HCT116 (cell line): ENCODE measurements around the gene PRELP. TPM values are rescaled to one million over a fixed set of nuclear protein-coding genes. Genes with fewer than 3 reads are reported as not detected.

Source experiments
- ATAC-seq: fragments of 200-7000 bp; cut with Tn5 transposase; 2 replicates; pipeline ENCODE4 v1.9.1; 2020; ENCODE audit warnings: mild to moderate bottlenecking, moderate library complexity
- BruUV-seq: library from RNA; stranded (reverse); fragments of 400-500 nt; replicated peaks from 2 replicates; lab custom pipeline; 2021; lab: Mats Ljungman, UMichigan
- CTCF ChIA-PET: fragments of 300-600 bp; sonication (Branson Sonifier 250); formaldehyde crosslinking; loops from one replicate; lab custom pipeline; 2021; ENCODE audit warnings: antibody characterized with exemption; lab: Charles Lee
- POLR2A ChIA-PET: fragments of 300-600, 350-600 bp; sonication (Branson Sonifier 250); formaldehyde crosslinking; loops from one replicate; lab custom pipeline; 2021; ENCODE audit warnings: antibody characterized with exemption; lab: Charles Lee
- RAD21 ChIA-PET, 2 experiments: fragments of 300-600 bp; sonication (Branson Sonifier 250); formaldehyde crosslinking; loops; one replicate each; lab custom pipeline; 2023; ENCODE audit warnings: low total read pairs in 2 of 2; ENCODE audit not compliant: uncharacterized antibody in 2 of 2, unreplicated experiment in 2 of 2, low non-redundant PET in 1 of 2; lab: Charles Lee
- DNase-seq: peaks from one replicate; pipeline ENCODE4 v3.0.0-alpha.2; 2010; ENCODE audit warnings: low read depth, low spot score
- H2AFZ ChIP-seq: fragments of 200-600 bp; shearing (Covaris generic), sonication (generic); 2 replicates; pipeline ENCODE4 v1.6.1; 2017; ENCODE audit warnings: low read depth, mixed run types, mixed read lengths, antibody characterized with exemption, low read length; ENCODE audit not compliant: poor library complexity, severe bottlenecking
- H3K27ac ChIP-seq: 2 replicates; pipeline ENCODE4 v1.5.1; 2012; ENCODE audit warnings: low read depth, low read length
- H3K27me3 ChIP-seq: fragments of 200-600 bp; sonication (generic); 2 replicates; pipeline ENCODE4 v1.6.1; 2016; ENCODE audit warnings: mixed run types, low read length, mixed read lengths; ENCODE audit not compliant: insufficient read depth
- H3K36me3 ChIP-seq, 2 experiments: fragments of 200-500 bp in 1 of 2; fragments of 200-600 bp in 1 of 2; sonication (Bioruptor generic) in 1 of 2; sonication (generic) in 1 of 2; 2 replicates each; pipeline versions ENCODE4 v1.5.1 to v1.6.1; 2014 to 2016; ENCODE audit warnings: low read length in 2 of 2, inconsistent platforms in 1 of 2, mixed read lengths in 1 of 2, mixed run types in 1 of 2; ENCODE audit not compliant: insufficient read depth in 2 of 2, control insufficient read depth in 1 of 2
- H3K4me1 ChIP-seq, 2 experiments: fragments of 200-600 bp in 1 of 2; sonication (generic) in 1 of 2; 2 replicates each; pipeline versions ENCODE4 v1.5.1 to v1.6.1; 2012 to 2017; ENCODE audit warnings: low read length in 2 of 2, inconsistent platforms in 1 of 2, mild to moderate bottlenecking in 1 of 2, mixed read lengths in 1 of 2, mixed run types in 1 of 2, moderate library complexity in 1 of 2; ENCODE audit not compliant: insufficient read depth in 2 of 2, control insufficient read depth in 1 of 2
- H3K4me2 ChIP-seq: fragments of 200-600 bp; sonication (generic); 2 replicates; pipeline ENCODE4 v1.6.1; 2017; ENCODE audit warnings: mixed run types, low read length, mixed read lengths
- H3K4me3 ChIP-seq, 2 experiments: fragments of 200-600 bp in 1 of 2; sonication (generic) in 1 of 2; replicated peaks in 1 of 2; 2 replicates each; pipeline ENCODE4 v1.5.1; 2011 to 2016; ENCODE audit warnings: low read length in 2 of 2, control low read depth in 1 of 2, low read depth in 1 of 2, mild to moderate bottlenecking in 1 of 2, mixed read lengths in 1 of 2, mixed run types in 1 of 2
- H3K79me2 ChIP-seq: fragments of 200-600 bp; sonication (generic); 2 replicates; pipeline ENCODE4 v1.6.1; 2017; ENCODE audit warnings: mild to moderate bottlenecking, mixed run types, low read length, moderate library complexity, mixed read lengths; ENCODE audit not compliant: insufficient read depth
- H3K9ac ChIP-seq: fragments of 200-600 bp; sonication (generic); 2 replicates; pipeline ENCODE4 v1.6.1; 2016; ENCODE audit warnings: low read length, mixed read lengths
- H3K9me2 ChIP-seq: fragments of 200-600 bp; sonication (generic), shearing (Covaris generic); 2 replicates; pipeline ENCODE4 v1.6.1; 2017; ENCODE audit warnings: mixed run types, mild to moderate bottlenecking, moderate library complexity; ENCODE audit not compliant: insufficient read depth
- H3K9me3 ChIP-seq, 2 experiments: fragments of 200-500 bp in 1 of 2; fragments of 200-600 bp in 1 of 2; sonication (Bioruptor generic) in 1 of 2; sonication (generic) in 1 of 2; 2 replicates each; pipeline ENCODE4 v1.6.1; 2014 to 2017; ENCODE audit warnings: low read length in 2 of 2, mixed read lengths in 2 of 2, inconsistent platforms in 1 of 2, low read depth in 1 of 2, mild to moderate bottlenecking in 1 of 2, mixed run types in 1 of 2, moderate library complexity in 1 of 2; ENCODE audit not compliant: control insufficient read depth in 1 of 2, insufficient read depth in 1 of 2
- H4K20me1 ChIP-seq: fragments of 200-600 bp; sonication (generic), shearing (Covaris generic); 2 replicates; pipeline ENCODE4 v1.6.1; 2017; ENCODE audit warnings: mixed run types, mild to moderate bottlenecking, moderate library complexity; ENCODE audit not compliant: insufficient read depth
- EGR1 ChIP-seq: IDR thresholded peaks from 2 replicates; pipeline ENCODE4 v1.6.1; 2012; ENCODE audit warnings: low read depth
- EZH2phosphoT487 ChIP-seq: fragments of 200-600 bp; IDR thresholded peaks from 2 replicates; pipeline ENCODE4 v1.6.1; 2018; ENCODE audit warnings: antibody characterized with exemption, borderline replicate concordance
- SP1 ChIP-seq: IDR thresholded peaks from 2 replicates; pipeline ENCODE4 v1.6.1; 2012; ENCODE audit warnings: low read depth
- SRF ChIP-seq: IDR thresholded peaks from 2 replicates; pipeline ENCODE4 v1.6.1; 2012; ENCODE audit warnings: low read depth
- TCF7L2 ChIP-seq: IDR thresholded peaks from 2 replicates; pipeline ENCODE4 v1.7.0; 2011; ENCODE audit warnings: borderline replicate concordance, inconsistent platforms; ENCODE audit not compliant: insufficient read depth, insufficient read length; ENCODE audit errors: extremely low read depth
- YY1 ChIP-seq: IDR thresholded peaks from 2 replicates; pipeline ENCODE4 v1.6.1; 2011; ENCODE audit warnings: low read length, low read depth, moderate library complexity, mild to moderate bottlenecking; ENCODE audit not compliant: insufficient replicate concordance; ENCODE audit errors: extremely low read depth
- ZNF274 ChIP-seq: fragments of 200-500 bp; sonication (Bioruptor generic); IDR thresholded peaks from 2 replicates; pipeline ENCODE4 v1.6.1; 2014; ENCODE audit warnings: mild to moderate bottlenecking, low read depth, low read length, inconsistent platforms
- intact Hi-C: fragments of 100-400 bp; cut with micrococcal nuclease; formaldehyde crosslinking; loops from 2 replicates; pipeline ENCODE4 v1.10.0; 2022
- total RNA-seq: library from RNA; stranded (reverse); gene quantifications from one replicate; pipeline ENCODE4 v1.2.1, GENCODE V29; 2021; ENCODE audit not compliant: unreplicated experiment
- TF ChIP-seq, protein P1 (sequence below): IDR thresholded peaks from 2 replicates; pipeline ENCODE4 v1.6.1; 2012; ENCODE audit warnings: low read depth
- TF ChIP-seq, protein P2 (sequence below): IDR thresholded peaks from 2 replicates; pipeline ENCODE4 v1.6.1; 2011; ENCODE audit warnings: mild to moderate bottlenecking, low read length, moderate library complexity; ENCODE audit not compliant: insufficient replicate concordance; ENCODE audit errors: extremely low read depth
- TF ChIP-seq, protein P3 (sequence below), 3 experiments: fragments of 200-600 bp in 1 of 3; sonication (generic) in 1 of 3; IDR thresholded peaks in 2 of 3; conservative IDR thresholded peaks in 1 of 3; 2 replicates each; pipeline ENCODE4 v1.5.1; 2012 to 2017; ENCODE audit warnings: low read depth in 2 of 3, low read length in 2 of 3, antibody characterized with exemption in 1 of 3, borderline replicate concordance in 1 of 3, control low read depth in 1 of 3, mild to moderate bottlenecking in 1 of 3, mixed read lengths in 1 of 3, mixed run types in 1 of 3, moderate library complexity in 1 of 3; ENCODE audit not compliant: insufficient read depth in 1 of 3
- TF ChIP-seq, protein P4 (sequence below): IDR thresholded peaks from 2 replicates; pipeline ENCODE4 v1.6.1; 2012

Gene PRELP
- total RNA-seq, 1 experiment from 2014 or later, result 0.10 TPM

DNA sequence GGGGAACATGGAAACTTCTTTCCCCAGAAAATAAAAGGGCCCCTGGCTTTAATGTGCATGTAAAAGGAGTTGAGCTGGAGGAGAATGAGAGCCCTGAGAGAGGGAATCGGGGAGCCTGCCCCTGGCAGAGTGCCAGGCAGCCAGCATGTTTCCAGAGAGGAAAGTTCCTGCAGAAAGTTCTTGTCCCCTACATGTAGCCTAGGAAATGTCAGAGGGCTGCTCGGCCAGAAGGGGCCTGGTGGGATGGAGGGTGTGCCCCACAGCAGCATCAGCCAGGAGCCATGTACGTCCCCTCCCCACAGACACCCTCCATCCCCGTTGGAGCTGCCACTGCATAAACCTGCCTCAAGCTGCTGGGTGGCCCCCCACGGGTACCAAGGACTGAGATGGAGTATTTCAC lies 5.4 kb upstream of the PRELP start:
- DNase-seq, result no peak
- ChIA-PET RAD21 (interaction anchor here in 1 of 2 experiments (0.7 kb wide), 1 partner anchor 425 kb away, joined by 3 read pairs; no protein-coding TSS in a partner anchor), POLR2A (no interaction called here)
- Histone ChIP-seq H3K4me1 (no peaks in the 10 kb centered on the region), H2AFZ (no peak overlapping the region), H3K79me2 (no peaks in the 10 kb centered on the region), H3K9me2 (no peaks in the 10 kb centered on the region), H3K9ac (no peak overlapping the region), H3K36me3 (no peaks in the 10 kb centered on the region), H4K20me1 (no peaks in the 10 kb centered on the region), H3K4me2 (no peak overlapping the region), H3K27ac (no peak overlapping the region), H3K9me3 (no peaks in the 10 kb centered on the region), H3K4me3 (no peak overlapping the region)
- no TSS peak for BruUV-seq
- intact Hi-C loops, result no loop called here
- TF ChIP-seq SP1 (no peak), EZH2phosphoT487 (no peak), TCF7L2 (no peak), YY1 (no peak), EGR1 (no peak), ZNF274 (no peak), SRF (no peak)
- TF ChIP-seq, protein P1, sequence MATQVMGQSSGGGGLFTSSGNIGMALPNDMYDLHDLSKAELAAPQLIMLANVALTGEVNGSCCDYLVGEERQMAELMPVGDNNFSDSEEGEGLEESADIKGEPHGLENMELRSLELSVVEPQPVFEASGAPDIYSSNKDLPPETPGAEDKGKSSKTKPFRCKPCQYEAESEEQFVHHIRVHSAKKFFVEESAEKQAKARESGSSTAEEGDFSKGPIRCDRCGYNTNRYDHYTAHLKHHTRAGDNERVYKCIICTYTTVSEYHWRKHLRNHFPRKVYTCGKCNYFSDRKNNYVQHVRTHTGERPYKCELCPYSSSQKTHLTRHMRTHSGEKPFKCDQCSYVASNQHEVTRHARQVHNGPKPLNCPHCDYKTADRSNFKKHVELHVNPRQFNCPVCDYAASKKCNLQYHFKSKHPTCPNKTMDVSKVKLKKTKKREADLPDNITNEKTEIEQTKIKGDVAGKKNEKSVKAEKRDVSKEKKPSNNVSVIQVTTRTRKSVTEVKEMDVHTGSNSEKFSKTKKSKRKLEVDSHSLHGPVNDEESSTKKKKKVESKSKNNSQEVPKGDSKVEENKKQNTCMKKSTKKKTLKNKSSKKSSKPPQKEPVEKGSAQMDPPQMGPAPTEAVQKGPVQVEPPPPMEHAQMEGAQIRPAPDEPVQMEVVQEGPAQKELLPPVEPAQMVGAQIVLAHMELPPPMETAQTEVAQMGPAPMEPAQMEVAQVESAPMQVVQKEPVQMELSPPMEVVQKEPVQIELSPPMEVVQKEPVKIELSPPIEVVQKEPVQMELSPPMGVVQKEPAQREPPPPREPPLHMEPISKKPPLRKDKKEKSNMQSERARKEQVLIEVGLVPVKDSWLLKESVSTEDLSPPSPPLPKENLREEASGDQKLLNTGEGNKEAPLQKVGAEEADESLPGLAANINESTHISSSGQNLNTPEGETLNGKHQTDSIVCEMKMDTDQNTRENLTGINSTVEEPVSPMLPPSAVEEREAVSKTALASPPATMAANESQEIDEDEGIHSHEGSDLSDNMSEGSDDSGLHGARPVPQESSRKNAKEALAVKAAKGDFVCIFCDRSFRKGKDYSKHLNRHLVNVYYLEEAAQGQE, result no peak
- TF ChIP-seq, protein P2, sequence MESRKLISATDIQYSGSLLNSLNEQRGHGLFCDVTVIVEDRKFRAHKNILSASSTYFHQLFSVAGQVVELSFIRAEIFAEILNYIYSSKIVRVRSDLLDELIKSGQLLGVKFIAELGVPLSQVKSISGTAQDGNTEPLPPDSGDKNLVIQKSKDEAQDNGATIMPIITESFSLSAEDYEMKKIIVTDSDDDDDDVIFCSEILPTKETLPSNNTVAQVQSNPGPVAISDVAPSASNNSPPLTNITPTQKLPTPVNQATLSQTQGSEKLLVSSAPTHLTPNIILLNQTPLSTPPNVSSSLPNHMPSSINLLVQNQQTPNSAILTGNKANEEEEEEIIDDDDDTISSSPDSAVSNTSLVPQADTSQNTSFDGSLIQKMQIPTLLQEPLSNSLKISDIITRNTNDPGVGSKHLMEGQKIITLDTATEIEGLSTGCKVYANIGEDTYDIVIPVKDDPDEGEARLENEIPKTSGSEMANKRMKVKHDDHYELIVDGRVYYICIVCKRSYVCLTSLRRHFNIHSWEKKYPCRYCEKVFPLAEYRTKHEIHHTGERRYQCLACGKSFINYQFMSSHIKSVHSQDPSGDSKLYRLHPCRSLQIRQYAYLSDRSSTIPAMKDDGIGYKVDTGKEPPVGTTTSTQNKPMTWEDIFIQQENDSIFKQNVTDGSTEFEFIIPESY, result no peak
- TF ChIP-seq, protein P3, sequence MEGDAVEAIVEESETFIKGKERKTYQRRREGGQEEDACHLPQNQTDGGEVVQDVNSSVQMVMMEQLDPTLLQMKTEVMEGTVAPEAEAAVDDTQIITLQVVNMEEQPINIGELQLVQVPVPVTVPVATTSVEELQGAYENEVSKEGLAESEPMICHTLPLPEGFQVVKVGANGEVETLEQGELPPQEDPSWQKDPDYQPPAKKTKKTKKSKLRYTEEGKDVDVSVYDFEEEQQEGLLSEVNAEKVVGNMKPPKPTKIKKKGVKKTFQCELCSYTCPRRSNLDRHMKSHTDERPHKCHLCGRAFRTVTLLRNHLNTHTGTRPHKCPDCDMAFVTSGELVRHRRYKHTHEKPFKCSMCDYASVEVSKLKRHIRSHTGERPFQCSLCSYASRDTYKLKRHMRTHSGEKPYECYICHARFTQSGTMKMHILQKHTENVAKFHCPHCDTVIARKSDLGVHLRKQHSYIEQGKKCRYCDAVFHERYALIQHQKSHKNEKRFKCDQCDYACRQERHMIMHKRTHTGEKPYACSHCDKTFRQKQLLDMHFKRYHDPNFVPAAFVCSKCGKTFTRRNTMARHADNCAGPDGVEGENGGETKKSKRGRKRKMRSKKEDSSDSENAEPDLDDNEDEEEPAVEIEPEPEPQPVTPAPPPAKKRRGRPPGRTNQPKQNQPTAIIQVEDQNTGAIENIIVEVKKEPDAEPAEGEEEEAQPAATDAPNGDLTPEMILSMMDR (IDR thresholded peaks at IDR 0.05 in 2 of 3, conservative IDR thresholded peaks at IDR 0.05 in 1 of 3; ENCODE audit: borderline replicate concordance in 1 of 3, insufficient read depth in 1 of 3, low read depth in 2 of 3, low read length in 2 of 3), result no peak
- TF ChIP-seq, protein P4, sequence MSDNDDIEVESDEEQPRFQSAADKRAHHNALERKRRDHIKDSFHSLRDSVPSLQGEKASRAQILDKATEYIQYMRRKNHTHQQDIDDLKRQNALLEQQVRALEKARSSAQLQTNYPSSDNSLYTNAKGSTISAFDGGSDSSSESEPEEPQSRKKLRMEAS, result no peak
- TF ChIP-seq, all 23 proteins: peak for 0
- CTCF ChIA-PET, result no interaction called here
- peaks cover 10% of the 10 kb centered on the region for H3K27me3 ChIP-seq
- ATAC-seq, result no peak
